GM12801 (cell line): ENCODE data around the gene XRCC4.

Experiments
- TF ChIP-seq, protein P1 (sequence below): IDR thresholded peaks from one replicate; pipeline ENCODE4 v1.5.1; 2011; ENCODE audit warnings: control low read depth; ENCODE audit not compliant: insufficient read length; ENCODE audit errors: extremely low read depth

The XRCC4 gene

GRCh38 chr5:83101514-83101913, 24.2 kb downstream of the XRCC4 start:
- TF ChIP-seq, protein P1, sequence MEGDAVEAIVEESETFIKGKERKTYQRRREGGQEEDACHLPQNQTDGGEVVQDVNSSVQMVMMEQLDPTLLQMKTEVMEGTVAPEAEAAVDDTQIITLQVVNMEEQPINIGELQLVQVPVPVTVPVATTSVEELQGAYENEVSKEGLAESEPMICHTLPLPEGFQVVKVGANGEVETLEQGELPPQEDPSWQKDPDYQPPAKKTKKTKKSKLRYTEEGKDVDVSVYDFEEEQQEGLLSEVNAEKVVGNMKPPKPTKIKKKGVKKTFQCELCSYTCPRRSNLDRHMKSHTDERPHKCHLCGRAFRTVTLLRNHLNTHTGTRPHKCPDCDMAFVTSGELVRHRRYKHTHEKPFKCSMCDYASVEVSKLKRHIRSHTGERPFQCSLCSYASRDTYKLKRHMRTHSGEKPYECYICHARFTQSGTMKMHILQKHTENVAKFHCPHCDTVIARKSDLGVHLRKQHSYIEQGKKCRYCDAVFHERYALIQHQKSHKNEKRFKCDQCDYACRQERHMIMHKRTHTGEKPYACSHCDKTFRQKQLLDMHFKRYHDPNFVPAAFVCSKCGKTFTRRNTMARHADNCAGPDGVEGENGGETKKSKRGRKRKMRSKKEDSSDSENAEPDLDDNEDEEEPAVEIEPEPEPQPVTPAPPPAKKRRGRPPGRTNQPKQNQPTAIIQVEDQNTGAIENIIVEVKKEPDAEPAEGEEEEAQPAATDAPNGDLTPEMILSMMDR = no peak

GRCh38 chr5:83102364-83102980, 25.1 kb downstream of the XRCC4 start:
- TF ChIP-seq, protein P1 = no peak

- TF ChIP-seq, protein P1 = no peak
These were observed 26.7 kb downstream of the XRCC4 start for GRCh38 chr5:83104021-83104420.

- TF ChIP-seq, protein P1 = no peak
These were observed 30.5 kb downstream of the XRCC4 start for GRCh38 chr5:83107692-83108420.

DNA sequence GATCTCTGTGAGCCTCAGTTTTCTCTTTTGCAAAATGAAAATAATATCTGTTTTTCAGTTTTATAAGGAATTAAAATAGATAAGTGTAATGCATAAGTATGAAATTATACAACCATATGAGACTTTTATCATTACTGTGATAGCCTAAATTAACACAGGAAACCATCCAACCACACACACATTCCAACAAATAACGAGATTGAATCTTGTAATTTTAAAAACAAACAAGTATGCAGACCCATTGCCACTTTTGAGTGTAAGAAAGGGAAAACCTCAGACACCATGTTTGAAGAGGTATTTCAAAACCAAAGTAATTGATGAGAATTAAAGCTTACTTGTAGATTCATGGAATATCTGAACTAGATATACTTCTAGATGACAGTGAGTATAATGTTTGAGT, 32.0 kb downstream of the XRCC4 start:
- TF ChIP-seq, protein P1 = no peak

DNA sequence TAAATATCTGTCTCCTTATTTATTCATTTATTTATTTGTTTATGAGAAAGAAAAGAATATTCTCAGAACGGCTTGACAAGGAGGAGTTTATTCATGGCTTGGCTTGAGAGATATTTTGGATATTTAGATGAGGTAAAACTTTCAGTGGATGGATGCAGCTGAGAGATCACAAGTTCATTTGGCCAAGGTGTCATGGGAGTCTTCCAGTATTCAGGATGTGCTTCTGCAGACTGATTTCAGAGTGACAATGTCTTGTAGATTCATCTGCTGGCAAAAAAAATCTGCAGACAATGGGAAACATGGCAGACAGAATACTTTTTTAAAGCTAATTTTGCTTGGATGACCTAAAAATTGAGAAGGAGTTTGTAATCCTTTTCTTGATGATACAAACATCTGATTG, 38.5 kb downstream of the XRCC4 start:
- TF ChIP-seq, protein P1 = no peak

DNA sequence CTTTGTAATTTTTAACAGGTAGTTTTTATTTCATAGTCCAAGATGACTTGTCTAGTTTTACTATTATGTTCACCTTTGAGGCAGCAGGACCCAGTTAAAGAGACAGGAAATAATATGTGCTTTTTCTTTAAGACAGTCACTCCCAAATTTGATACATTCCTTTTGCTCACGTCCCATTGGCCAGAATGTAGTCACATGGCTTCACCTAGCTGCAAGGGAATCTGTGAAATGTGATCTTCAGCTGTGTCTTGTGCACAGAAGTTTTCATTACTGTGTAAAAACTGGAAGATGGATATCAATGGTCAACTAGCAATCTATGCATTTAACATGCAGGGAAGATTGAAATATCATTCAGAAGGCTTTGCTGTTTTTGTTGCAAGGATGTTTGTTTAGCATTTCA, 41.1 kb downstream of the XRCC4 start:
- TF ChIP-seq, protein P1 = no peak
